DMS153 treated with DMSO at 0.1 percent for 48 hours (cell line): ENCODE data around the gene FOLR2.
"Not testable (repeated sequence)": the region's sequence is repeated elsewhere in the genome, so short reads cannot be mapped to it uniquely, and the experiment has no call there.

Experiments
- DNase-seq: peaks from one replicate; lab custom pipeline; 2025; ENCODE audit not compliant: unreplicated experiment; lab: John Stamatoyannopoulos, UW

The FOLR2 gene

GRCh38 chr11:72216638-72217037, at the start of gene FOLR2:
FOLR2 (plus strand) TSS chr11:72216794; CDS start chr11:72218585, 1,791 bp downstream.
- DNase-seq, result no peak

GRCh38 chr11:72169046-72169555, 47.5 kb upstream of the FOLR2 start:
- DNase-seq, result not testable (repeated sequence)

GRCh38 chr11:72169754-72170153, 46.8 kb upstream of the FOLR2 start:
- DNase-seq, result not testable (repeated sequence)

- not testable (repeated sequence) for DNase-seq
Measured at GRCh38 chr11:72172043-72172442, 44.6 kb upstream of the FOLR2 start.

- DNase-seq, result no peak
Measured at GRCh38 chr11:72173291-72173690, 43.3 kb upstream of the FOLR2 start.

GRCh38 chr11:72174302-72175070, 42.1 kb upstream of the FOLR2 start:
- DNase-seq, result no peak

GRCh38 chr11:72177656-72178055, 38.9 kb upstream of the FOLR2 start:
- no peak for DNase-seq

GRCh38 chr11:72179049-72179803, 37.4 kb upstream of the FOLR2 start:
- no peak for DNase-seq

GRCh38 chr11:72179804-72180396, 36.7 kb upstream of the FOLR2 start:
- no peak for DNase-seq

GRCh38 chr11:72180892-72181552, 35.6 kb upstream of the FOLR2 start:
- DNase-seq, result not testable (repeated sequence)

- DNase-seq, result not testable (repeated sequence)
Measured at GRCh38 chr11:72181553-72181958, 35.0 kb upstream of the FOLR2 start.

GRCh38 chr11:72188267-72188666, 28.3 kb upstream of the FOLR2 start:
- DNase-seq, result no peak

- DNase-seq, result no peak
Measured at GRCh38 chr11:72189455-72190250, 26.9 kb upstream of the FOLR2 start.

GRCh38 chr11:72190631-72191071, 25.9 kb upstream of the FOLR2 start:
- DNase-seq, result no peak

GRCh38 chr11:72191961-72192381, 24.6 kb upstream of the FOLR2 start, which contains the start of gene FOLR1:
FOLR1 (plus strand) TSS chr11:72192140; CDS start chr11:72192174, 34 bp downstream.
- no peak for DNase-seq

- DNase-seq, result no peak
Measured at GRCh38 chr11:72195518-72196270, 20.9 kb upstream of the FOLR2 start.

- DNase-seq, result not testable (repeated sequence)
Measured at GRCh38 chr11:72201445-72201844, 15.1 kb upstream of the FOLR2 start.

- DNase-seq, result no peak
Measured at GRCh38 chr11:72202571-72202970, 14.0 kb upstream of the FOLR2 start.

GRCh38 chr11:72203163-72203562, 13.4 kb upstream of the FOLR2 start:
- DNase-seq, result no peak
